ENCODE results near the gene ARHGAP45.

DNA sequence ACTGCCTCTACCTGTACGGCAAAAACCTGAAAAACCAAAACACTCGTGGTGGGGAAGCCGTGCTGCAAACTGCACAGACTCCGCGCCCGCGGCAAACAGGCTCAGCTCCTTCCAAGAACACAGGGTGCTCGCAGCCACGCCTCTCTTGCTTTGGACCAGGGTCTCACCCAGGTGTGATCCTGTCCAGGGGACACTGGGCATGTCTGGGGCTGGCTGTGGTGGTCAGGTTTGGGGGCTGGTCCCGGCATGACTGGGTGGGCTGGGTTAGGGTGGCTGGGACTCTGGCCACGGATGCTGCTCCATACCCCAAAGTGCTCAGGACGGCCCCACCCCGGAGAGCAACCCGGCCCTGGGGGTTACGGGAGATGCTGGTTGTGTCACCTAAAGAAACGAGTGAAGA, 50.7 kb downstream of the ARHGAP45 start:
- TF ChIP-seq EZH2 (IDR thresholded peaks at IDR 0.05; ENCODE audit: borderline replicate concordance, low read length) (no peak), CTCF (IDR thresholded peaks at IDR 0.05; ENCODE audit: low read length) (no peak)

All from OCI-LY1 (cell line).